Stimulated activated CD8-positive, alpha-beta memory T cell treated with anti-CD3 and anti-CD28 coated beads, Interleukin-7, amount 100 ng/mL, for 24 hours (primary cell): ENCODE data around the gene C1S.

Source experiments
- DNase-seq: peaks from one replicate; pipeline ENCODE4 v3.0.0-alpha.2; 2020; ENCODE audit warnings: low read depth

C1S gene

GRCh38 chr12:7076493-7076892 is 16.0 kb downstream of the C1S start:
- no peak for DNase-seq

GRCh38 chr12:7078163-7078562 is 17.6 kb downstream of the C1S start:
- DNase-seq, result no peak

DNA sequence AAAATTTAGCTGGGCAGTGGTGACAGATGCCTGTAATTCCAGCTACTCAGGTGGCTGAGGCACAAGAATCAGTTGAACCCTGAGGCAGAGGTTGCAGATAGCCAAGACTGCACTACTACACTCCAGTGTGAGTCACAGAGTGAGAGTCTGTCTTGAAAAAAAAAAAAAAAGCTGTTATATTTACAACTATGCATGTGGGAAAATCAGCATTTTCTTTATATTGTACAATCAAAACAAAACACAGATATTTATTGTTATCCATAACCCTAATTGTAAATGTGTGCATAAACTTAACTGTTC is 19.3 kb downstream of the C1S start:
- no peak for DNase-seq

DNA sequence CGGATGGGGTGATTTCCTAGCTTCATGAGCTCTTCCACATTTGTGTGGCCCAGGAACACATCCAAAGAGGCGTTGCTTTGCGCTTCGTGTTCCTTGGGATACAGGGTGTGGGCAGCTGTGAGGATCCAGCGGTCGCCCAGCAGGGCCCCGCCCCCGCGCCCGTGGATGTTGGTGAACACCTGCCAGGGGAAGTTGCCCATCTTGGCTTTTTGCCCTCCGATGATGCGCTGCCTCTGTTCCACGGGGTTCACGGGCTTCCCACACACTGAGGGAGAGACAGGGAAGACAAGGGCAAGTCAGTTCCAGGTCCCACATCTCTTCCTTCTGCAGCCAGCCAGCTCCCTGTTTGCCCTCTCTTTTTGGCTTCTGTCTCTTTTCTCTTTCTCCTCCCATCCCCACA is 20.5 kb downstream of the C1S start:
- DNase-seq, result no peak

DNA sequence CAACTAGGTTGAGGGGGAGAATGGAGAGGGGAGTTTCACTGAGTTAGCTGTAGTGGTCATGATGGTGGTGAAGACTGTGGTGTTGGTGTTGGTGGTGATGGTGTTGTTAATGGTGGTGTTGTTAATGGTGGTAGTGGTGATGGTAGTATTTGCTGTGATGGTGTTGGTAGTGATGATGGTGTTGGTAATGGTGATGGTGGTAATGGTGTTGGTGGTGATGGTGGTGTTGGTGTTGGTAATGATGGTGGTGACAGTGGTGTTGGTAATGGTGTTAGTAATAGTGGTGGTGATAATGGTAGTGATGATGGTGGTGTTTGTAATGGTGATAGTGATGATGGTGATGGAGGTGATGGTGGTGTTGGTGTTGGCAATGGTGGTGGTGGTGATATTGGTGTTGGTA is 22.6 kb downstream of the C1S start:
- no peak for DNase-seq

- no peak for DNase-seq
These were observed 28.8 kb downstream of the C1S start for GRCh38 chr12:7089196-7089871.

DNA sequence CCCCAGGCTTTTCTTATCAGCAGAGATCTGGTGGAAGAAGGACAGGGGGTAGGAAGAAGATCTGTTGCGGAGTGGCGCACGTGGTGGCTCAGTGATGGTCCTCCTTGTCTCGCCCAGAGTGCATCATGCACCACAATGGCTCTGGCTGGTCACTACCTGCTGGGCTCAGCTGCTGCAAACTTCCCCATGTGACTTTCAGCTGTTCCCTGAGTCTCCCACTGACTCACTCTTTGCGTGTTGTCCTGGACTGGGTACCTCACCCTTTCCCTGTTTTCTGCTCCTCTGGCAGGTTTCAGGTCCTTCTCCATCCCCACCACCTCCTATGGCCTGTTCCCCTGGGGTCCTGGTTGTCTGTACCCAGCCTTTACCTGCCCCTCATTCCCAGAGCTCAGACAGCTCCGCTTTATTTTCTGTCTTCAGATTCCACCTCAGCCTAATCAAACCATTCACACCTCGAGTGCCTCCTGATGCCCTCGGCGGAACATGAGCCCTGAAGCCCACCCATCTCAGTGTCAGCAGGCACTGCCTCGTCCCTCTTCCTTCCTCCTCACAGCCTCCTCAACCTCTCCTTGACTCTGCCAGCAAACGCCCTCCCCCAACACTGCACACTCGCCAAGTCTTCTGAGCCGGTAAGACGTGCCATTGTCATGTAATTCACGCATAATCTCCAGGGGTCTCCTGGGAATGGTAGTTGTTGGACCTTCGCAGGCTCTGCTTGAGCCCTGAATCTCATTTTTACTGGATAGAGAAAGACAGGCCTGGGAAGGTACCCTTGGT is 29.9 kb downstream of the C1S start:
- no peak for DNase-seq

GRCh38 chr12:7091171-7091570 is 30.7 kb downstream of the C1S start:
- DNase-seq, result no peak

DNA sequence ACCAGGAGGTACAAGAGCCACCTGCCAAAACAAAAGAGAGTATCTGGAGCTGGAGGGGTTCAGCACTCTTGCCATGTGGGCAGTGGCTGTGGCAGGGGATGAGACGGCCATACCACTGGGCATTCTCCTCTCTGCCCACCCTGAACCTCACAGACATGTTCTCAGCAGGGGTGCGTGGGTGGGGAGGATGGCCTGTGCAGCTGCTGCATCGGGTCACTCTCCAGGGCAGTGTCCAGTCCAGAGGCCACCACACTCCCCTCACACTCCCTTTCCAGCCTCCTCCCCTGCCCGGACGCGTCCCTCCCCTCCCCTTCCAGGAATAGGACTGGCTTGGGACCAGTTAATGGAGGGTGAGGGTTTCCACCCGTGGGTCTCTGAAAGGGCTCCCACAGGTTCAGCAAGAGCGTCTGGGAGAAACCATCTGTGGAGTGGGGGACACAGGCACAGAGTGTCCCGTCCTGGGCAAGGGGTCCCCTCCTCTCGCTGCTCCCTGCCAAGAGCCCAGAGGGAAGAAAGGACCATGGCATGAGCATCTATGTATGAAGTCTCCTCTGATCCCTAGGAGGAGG is 31.2 kb downstream of the C1S start:
- no peak for DNase-seq

- peak; percentile 51 for DNase-seq
These were observed 31.9 kb downstream of the C1S start, which contains the start of gene C1R for GRCh38 chr12:7092229-7092985. TSS of gene C1R (minus strand) at chr12:7092445. CDS start at chr12:7092388, 57 bp downstream.

DNA sequence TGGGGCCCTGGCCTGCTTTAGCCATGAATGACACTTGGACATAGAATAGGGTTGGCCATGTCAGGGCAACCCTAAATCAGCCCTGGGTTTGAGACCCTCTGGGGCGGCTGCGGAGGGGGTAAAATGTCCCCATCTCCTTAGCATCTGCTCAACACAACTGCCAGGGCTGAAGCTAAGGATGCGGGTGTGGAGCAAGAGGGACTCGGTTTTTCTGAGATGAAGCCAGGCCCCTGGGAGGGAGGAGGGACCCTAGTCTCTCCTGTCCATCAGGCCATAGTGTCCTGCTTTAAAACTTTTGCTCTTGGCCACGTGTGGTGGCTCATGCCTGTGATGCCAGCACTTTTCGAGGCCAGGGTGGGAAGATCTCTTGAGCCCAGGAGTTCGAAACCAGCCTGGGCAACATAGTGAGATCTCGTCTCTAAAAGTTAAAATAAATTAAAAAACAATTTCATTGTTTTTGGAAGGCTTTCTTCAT is 32.5 kb downstream of the C1S start:
- DNase-seq, result no peak

GRCh38 chr12:7093486-7093885 is 33.0 kb downstream of the C1S start:
- no peak for DNase-seq

GRCh38 chr12:7093892-7094291 is 33.4 kb downstream of the C1S start:
- no peak for DNase-seq

GRCh38 chr12:7096006-7096932 is 35.8 kb downstream of the C1S start:
- DNase-seq, result no peak

DNA sequence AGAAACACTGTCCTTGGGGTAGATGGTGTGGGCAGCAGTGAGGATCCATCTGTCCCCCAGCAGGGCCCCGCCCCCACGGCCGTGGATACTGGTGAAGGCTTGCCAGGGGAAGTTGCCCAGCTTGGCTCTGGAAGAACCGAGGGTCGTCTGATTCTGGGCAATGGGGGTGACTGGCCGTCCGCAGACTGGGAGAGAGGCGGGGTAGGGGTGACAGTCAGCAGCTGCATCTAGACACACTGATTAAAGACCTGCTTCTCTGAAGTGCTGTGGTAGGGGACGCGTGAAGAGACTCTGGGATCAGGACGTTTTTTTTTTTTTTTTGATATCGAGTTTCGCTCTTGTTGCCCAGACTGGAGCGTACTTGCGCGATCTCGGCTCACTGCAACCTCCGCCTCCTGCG is 36.5 kb downstream of the C1S start:
- DNase-seq, result no peak

- no peak for DNase-seq
These were observed 38.9 kb downstream of the C1S start for GRCh38 chr12:7099290-7099996.

- no peak for DNase-seq
These were observed 39.7 kb downstream of the C1S start for GRCh38 chr12:7100239-7100638.

DNA sequence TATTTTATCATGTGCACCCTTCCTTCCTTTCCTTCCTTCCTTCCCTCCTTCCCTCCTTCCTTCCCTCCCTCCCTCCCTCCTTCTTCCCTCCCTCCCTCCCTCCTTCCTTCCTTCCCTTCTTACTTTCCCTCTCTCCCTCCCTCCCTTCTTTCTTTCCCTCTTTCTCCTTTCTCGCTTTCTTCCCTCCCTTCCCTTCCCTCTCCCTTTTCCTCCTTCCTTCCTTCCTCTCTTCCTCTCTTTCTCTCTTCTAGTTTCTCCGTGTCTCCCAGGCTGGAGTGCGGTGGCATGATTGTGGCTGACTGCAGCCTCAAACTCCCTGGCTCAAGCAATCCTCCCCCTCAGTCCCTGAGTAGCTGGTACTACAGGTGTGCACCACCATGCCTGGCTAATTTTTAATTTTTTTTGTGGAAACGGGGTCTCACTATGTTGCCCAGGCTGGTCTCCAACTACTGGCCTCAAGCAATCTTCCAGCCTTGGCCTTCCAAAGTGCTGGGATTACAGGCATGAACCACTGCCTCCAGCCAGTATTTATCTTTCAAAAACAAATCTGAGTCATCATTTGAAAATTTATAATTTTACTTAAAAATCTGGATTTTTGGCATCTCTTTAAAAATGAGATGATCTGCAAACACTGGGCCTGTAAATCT is 40.7 kb downstream of the C1S start:
- no peak for DNase-seq

DNA sequence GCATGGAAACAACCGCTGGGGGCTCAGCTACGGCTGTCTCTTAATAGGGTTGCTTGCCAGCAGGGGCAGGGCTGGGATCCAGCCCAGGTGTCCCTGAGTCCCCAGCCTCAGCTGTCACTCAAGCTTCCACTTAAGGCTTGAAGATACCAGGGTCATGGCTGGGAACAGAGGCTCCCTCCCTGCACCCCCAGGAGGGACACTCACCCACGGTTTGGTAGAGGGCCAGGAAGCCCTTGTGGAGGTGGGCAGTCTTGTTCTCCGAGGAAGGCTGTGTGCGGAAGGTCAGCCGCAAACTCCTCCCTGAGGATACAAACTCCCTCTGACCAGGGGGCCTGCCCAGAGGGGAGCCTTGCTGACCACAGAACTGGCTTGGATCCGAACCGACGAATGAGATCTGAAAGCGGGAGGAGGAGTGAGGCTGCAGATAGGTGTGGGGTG is 41.2 kb downstream of the C1S start:
- DNase-seq, result no peak

GRCh38 chr12:7102582-7102981 is 42.1 kb downstream of the C1S start:
- DNase-seq, result no peak
